Hematopoietic multipotent progenitor cell treated with erythropoietin and hydrocortisone succinate and interleukin-3 and kit ligand, for 17 days (in vitro differentiated cells): ENCODE results near the gene DISP2.

Source experiments
- DNase-seq: peaks from one replicate; pipeline ENCODE4 v3.0.0-alpha.2; 2015; ENCODE audit warnings: low spot score

Gene DISP2

DNA sequence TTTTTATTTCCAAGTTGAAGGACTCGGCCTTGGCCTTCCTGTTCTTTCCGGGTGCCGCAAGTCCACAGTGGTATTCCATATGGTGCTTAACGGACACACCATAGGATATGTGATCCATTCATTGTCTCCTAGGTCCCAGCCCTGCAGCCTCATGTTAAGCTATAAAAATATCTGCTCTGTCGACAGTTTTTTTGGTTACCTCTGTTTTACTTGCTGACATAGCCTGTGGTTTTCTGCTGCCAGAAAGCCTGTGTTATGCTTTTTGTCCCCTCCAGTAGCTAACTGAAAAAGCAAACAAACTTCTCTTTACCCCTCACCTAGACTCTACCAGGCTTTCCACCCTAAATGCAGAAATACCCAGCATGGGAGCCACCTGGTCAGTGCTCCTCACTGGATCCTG, 29.3 kb upstream of the DISP2 start:
- DNase-seq = no peak

DNA sequence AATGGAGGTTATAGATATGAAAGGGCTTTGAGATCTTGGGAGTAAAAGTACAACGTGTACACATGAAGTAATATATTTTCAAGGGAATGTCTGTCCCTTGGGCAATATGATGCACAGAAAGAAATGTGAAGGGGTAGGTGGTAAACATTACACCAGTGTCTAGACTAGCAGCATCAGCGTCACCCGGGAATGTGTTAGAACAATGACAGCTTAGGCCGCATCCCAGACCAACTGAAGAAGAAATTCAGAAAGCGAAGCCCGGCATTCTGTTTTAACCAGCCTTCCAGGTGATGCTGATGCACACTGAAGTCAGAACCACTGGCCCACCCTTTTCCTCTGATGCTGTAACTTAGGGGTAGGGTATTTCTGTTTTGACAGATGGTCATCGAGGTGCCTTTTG, 28.2 kb upstream of the DISP2 start:
- DNase-seq = no peak

DNA sequence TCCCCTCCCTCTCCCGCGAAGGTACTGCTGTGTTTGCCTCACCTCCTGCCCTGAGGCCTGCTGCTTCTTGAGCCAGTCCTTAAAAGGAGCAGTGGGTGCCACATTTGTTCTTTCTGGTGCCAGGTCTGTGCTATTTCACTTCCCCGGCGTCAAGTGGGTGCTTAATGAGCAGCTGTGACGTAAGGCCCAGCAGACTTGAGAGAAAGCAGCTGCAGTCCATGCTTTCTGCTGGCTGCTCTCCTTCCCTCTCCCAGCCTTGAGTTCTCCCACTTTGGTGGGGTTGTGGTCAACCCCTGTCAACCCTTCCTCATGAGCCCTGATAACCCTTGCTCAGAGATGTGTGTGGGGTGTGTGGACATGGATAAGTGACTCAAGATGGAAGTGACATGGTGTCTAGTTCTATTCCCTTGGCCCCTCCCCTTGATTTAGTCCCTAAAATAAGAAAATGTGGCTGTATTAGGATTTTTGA, 27.6 kb upstream of the DISP2 start:
- DNase-seq = no peak

DNA sequence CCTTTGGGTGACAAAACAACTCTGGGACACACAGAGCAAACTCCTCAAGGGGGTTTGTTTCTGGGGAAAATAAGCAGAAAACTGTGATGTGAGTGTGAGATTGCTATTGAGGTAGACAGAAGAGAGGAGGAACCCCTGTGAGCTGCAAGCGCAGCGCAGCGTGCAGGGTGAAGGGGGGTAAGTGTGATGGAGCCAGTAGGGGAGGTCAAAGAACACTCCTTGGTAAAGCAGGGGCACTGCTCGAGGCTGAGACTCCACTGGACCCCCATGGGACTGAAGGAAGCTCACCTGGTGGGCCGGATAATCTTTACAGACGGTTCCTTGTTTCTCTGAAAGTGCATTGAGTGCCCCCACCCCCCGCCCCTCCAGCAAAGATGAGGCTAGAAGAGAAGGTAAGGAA, 27.0 kb upstream of the DISP2 start:
- DNase-seq = no peak

DNA sequence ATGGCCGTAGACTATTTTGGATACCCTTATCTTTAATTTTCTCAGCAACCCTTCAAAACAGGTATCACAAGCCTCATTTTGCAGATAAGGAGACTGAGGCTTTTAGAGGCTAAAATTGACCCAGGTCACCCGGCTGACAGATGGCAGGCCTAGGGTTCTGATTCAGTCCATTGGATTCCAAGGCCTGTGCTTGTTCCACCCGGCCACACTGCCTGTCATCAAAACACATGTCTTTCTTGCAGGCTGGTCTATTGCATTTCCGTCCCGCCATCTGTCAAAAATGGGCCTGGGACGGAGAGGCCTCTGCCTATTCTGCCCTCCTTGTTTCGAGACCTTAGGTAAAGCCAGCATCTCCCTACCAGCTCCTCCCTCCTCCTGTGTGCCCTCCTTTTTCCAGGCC, 26.4 kb upstream of the DISP2 start:
- no peak for DNase-seq

DNA sequence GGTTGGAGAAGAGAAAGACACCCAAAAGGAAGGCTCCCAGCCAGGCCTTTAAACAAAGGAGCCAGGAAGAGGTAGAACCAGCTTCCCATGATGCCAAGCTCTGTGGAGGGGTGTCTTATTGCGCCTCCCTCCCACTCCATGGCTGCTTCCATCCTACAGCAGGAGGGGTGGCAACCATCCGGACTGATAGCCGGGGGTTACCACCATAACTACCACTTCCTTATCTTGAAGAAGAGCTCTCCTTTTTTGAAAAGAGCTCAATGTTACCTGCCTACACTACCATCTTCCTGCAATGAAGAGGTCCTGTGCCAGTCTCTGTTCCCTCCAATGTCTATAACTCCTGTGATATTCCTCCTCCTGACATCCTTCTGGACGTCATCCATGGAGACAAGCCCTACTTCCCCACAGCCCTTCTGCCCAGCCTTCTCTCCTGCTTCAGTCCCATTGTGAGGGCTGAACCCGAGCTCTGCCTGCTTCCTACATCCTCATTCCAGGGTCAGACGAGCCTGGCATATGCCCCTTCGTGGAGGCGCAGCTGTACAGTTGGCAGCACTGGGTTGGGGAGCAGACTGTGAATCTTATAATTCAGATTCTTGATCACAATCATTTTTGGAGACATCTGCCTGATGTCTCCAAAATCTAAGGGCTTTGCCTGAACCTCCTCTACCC, 25.8 kb upstream of the DISP2 start:
- no peak for DNase-seq

DNA sequence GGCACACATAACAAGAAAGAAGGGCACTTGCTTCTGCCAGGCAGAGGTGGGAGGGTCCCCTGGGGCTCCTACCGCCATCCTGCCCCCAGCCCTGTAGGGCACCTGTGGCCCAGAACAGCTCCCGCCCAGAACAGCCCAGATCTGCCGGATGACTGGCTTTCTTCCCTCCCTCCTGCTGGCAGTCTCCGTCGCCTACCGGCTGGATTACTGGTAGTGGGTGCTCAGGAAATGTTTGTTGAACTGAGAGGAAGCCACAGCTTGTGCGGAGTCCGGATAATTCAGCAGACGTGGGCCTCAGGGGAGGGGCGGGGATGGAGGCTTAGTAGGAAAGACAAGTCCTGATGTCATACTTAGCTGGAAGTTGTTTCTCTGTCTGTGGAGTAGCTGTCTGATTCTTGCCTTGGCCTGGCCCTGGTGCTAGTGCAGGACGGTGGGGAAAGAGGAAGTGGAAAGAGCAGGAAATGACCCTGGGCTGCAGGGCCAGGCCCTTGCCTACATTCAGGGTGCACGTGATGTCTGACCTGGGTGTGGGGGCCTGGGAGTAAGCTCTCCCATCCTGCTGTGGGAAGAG, 24.0 kb upstream of the DISP2 start:
- DNase-seq = no peak

DNA sequence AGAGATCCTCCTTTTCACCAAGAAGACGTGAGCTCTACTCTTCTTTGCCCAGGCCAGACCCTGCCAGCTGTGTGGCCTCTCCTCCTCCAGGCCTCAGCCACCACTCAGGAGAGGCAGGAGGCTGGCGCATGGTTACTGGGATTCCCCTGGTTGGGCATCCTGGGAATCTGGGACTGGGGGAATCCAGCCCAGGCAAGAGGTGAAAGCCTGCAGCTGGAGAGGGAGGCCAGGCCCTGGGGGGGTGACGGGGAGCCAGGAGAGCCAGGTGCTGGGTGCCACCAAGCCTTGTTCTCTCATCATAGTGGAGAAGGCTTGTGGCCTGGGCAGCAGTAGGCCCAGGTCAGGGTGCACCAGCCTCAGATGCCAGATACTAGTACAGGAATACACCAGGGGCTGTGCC, 23.5 kb upstream of the DISP2 start:
- no peak for DNase-seq

DNA sequence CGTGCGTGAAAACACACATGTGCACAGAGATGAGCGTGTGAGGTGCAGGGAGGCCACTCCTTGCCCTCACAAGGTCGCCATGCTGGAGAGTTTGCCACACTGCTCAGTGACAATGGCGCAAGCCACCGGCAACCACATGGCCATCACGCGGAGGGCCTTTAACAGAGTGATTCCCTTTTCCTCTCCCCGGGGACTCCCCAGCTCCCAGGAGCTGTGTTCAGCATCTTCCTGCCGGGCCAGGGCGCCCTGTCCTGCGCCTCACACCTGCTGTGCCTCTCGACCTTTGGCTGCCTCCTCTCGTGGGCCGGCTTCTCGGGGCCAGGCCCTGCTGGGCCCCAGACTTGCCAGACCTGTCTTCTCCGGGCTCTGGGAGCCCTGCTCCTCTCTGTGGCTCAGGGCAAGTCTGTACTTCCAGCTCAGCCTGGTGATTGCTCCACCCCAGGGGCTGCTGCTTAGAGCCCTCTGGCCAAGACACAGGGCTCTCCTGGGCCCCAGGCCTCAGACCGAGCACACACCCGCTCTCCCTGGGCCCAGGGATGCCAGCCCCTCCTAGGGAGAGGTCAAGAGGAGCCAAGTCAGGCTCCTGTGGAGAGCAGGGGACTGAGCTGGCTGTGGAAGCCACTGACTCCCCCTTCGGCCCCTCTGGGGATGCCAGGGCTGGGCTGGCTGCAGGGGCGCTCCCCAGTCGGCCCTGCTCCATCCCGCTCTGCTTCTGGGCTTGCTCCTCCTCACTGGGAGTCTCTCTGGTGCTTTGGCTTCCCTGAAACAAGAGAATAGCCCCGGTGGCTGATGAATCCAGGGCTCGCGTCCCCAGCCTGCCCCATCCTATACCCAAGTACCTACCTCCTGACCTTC, 22.9 kb upstream of the DISP2 start:
- DNase-seq = no peak

DNA sequence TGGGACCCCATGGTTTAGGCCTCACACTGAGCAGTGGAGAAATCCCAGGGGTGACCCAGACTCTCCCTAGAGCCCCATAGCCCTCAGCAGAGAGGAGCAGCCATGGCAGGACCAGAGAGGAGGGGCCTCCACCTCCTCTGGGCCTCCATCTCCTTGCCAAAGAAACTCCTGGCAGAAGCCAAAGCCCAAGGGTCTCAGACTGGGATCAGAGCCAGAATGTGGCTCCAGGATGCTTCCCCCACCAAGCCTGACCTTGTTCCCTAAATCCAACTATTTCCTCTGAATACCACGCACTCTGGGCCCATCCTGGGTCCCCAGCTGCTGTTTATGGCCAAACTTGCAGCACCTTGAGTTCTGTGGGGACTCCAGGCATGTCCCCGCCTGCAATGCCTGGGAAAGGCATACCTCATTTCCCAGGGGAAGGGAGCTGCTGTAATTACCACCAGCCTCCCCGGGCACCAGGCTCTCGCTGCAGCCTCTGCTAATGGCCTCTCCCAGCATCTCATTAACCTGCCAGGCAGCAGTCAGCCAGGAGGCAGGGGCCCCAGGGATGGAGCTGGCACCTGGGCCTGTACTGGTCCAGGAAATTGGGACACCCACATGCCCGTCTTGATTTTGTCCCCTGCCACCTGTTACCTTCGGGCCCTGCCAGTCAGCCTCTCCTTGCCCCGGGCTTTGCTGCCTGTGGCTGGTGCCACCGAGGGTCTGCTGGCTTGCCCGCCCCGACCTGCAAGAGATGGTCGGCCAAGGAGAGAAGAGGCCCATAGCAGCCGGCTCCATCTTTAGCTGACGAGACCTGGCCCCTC, 21.9 kb upstream of the DISP2 start:
- DNase-seq = no peak

DNA sequence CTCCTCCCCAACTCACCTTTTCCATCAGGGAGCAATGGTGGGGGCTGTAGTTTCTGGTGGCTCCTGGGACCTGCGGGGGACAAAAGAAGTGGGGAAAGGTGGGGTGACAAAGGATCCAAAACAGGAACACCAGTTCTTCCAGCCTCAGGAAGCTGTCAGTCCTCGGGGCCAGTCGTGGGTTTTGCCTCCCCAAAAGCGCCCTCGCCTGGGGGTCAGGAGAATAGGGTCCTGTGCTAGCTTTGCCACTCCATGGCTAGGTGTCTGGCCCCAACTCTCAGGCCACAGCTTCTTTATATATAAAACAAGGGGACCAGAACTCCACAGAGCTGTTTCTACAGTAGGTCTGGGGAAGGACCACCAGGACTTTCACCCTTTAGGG, 21.3 kb upstream of the DISP2 start:
- DNase-seq = no peak

DNA sequence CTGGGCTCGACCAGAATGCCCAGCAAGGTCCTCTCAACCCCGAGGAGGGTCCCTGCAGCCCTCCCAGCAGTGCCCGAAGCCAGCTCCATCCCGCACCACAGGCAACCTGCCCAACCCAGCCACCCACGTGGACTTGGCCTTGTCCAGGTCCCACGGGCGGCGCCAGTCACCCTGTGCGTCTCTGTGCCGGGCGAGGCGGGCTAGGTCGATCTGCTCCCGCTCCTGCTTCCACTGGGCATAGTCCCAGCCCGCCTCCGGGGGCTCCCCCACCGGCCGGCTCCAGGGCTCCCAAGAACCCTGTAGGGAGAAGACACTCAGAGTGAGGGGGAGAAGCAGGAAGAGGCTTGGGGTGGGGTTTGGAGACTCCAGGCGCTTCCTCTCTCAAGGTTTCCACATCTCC, 20.4 kb upstream of the DISP2 start:
- DNase-seq = no peak

DNA sequence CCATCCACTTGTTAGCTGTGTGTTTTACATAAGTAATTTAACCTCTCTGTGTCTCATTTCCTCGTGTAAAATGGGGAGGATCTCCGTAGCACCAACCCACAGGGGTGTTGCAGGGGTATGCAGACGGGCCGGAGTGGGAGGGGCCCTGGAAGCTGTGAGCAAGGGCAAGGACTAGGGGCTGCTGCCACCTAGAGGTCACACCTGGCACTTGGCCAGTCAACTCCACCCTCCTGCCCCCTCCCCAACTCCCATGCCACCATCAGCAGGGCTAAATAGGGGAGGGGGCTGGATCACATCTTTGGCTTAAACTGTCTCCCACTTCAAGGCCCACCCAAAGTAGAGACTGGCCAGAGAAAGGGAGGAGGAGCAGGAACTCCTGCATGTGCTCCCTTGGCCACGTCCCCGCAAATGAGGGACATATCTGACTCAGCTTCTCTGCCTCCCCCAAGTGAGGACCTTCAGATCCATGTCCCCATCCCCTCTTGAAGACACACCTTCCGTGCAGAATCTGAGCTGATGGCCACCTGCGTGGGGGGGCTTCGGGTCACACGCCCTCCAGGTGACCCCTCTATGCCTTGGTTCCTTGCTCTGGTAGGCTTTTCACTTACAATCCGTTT, 19.9 kb upstream of the DISP2 start:
- DNase-seq = peak; percentile 35

DNA sequence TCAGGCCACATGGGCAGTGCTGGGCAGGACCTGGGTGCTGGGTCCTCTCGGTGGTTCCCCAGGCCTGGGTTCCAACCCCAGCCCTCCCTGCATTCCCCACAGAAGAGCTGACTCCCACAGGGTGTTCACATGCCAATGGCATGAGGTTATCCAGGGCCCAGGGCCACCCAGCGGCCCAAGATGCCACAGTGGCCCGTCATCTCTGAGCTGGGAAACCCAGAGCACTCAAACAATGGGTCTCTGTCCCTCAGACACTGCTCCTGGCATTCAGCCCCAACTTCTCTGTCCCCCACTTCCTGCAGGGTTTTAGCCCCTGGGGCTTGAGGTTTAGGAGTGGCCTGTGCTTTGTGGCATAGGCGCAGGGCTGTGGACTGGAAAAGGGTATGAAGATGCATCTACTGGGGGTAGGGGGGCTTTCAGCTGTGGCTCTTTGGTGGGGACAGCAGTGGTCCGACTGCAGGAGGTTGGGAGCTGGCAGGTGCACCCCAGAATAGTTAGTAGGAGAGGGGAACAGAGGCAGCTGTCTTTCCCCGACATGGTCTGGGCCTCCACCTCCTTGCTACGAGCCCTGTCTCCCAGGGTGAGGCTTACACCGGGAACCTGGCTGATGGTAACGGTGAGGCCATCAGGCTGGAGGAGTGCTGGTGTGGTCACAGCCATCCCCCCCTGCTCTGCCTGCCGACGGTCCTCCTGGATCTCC, 18.9 kb upstream of the DISP2 start:
- DNase-seq = no peak

DNA sequence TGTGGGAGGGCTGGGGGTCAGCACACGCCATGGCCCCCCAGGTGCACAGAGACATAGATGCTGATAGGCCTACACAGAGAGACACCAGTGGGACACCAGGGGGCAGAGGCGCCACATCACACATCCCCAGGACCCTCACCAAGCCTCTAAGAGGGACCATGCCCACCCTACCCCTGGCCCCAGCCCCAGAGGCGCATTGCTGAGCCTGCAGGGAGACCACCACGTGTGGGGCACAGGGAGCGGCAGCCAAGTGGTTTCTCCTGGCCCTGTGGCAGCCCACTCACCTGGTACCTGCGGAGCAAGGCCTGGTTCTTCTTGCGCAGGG, 18.4 kb upstream of the DISP2 start:
- DNase-seq = no peak

DNA sequence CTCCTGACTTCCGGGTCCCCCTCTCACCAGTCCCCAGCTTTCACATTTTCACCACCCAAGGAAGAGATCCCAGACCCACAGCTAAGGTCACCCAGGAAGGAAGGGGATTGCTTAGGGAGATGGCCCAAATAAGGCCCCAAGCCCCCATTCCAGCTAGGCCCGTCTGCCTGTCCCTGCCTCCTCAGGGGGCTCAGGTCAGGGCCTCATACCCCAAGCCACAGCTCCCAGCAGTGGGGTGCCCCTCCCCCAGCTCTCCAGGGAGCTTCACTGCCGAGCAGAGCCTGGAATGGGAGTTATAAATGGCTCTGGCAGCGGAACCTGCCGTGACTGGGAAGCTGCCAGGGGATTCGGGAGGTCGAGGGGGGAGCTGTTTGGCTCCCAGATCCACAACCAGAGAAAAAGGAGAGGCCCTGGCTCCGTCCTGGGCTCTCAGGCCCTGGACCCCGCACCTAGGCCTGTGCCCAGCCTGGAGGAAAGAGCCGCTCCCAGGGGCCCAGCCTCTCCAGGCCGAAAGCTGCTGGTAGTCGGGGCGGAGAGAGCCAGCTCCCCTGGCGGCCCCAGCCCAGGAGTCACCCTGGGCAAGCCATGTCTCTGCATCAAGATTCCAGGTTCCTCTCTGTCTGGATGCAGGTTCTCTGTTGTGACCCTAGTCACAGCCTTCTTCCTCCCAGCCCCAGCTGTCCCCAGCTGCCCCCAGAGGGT, 17.8 kb upstream of the DISP2 start:
- no peak for DNase-seq

DNA sequence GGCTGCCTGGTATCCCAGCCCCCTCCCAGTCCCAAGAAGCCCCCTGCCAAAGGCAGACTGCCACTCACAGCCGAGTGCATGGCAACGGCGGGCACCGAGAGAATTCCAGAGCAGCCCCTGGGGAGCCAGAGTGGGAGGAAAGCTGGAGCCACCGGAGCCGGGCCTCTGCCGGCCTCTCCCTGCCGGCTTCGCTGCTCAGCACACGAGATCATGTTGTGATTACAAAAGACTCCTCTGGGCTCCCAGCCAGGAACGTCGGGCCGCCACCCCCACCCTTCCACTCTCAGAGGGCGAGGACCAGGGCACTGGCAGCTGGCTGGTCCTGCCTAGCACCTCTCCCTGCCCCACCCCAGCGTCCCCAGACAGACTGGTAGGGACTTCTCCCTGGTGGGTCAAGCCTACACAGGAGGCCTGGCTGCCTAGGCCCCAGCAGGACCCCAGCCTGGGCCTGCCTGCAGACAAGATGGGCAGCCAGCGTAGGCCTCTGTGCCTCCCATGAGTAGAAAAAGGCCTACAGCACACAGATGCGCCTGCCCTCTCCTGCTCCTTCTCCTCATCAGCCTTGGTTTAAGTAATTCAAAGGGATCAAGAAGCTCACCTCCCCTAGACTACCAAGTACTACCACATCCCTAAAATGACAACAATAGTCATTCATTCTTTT, 17.1 kb upstream of the DISP2 start, which contains the start of gene CCDC9B:
CCDC9B (minus strand) TSS at position 200 of the 661 bp plus-strand sequence; CDS start at position 80, 120 bp downstream.
- DNase-seq = peak; percentile 77

DNA sequence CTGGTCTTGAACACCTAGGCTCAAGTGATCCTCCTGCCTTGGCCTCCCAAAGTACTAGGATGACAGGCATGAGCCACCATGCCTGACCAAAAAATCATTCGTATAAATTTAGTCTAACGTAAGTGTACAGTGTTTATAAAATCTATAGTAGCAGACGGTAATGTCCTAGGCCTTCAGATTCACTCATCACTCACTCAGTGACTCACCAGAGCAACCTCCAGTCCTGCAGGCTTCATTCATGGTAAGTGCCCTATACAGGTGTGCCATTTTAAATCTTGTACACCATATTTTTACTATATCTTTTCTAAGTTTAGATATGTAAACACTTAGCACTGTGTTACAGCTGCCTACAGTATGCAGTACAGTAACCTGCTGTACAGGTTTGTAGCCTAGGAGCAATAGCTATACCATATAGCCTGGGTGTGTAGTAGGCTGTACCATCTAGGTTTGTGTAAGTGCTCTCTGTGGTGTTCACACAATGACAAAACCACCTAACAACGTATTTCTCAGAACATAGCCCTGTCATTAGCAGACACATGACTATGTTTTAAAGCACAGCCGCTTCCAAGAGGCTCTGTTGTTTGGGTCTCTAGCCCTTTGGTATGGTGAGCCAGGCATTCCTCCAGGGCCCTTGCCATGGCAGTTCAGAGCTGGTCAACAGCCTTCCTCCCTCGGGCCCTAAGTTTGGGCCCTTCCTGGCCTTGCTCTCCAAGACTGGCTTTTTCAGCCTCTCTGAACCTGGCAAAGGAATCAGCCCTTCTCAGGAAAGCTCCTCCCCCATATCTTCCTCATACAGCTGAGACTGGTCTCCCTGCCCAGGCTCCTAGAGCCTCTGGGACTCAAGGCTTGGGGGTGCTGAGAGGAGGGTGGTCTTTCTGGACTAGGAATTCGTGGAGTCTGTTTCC, 15.4 kb upstream of the DISP2 start:
- DNase-seq = no peak

DNA sequence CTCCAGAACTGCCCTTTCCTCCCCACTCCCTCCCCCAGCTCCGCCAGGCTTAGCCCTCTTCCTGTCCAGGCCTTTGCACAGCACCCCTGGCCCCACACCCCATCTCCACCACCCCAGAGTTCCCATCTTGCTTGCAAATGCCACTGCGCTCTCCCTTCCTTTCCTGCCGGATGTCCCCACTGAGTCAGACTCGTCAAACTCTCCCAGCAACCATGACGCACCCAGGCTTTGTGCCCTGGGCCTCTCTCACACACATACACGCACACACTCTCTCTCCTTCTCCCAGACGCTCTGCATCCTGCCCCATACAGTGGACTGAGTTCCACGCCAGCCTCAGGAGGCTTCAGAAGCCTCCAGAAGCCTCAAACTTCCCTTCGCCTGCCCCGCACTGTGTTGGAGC, 14.5 kb upstream of the DISP2 start:
- no peak for DNase-seq
